IPS-15b (cell line): Measurements from ENCODE around the gene FBXO27.

ENCODE experiments used
- H3K27me3 ChIP-seq: one replicate; pipeline ENCODE4 v1.6.1; 2013; ENCODE audit warnings: low read length; ENCODE audit not compliant: control insufficient read depth, insufficient read depth
- H3K36me3 ChIP-seq: one replicate; pipeline ENCODE4 v1.6.1; 2013; ENCODE audit warnings: low read length; ENCODE audit not compliant: control insufficient read depth, insufficient read depth
- H3K4me1 ChIP-seq: one replicate; pipeline ENCODE4 v1.6.1; 2013; ENCODE audit warnings: mild to moderate bottlenecking, low read length; ENCODE audit not compliant: control insufficient read depth, insufficient read depth
- H3K4me3 ChIP-seq: one replicate; pipeline ENCODE4 v1.5.1; 2013; ENCODE audit warnings: low read depth, low read length
- H3K9ac ChIP-seq: one replicate; pipeline ENCODE4 v1.6.1; 2013; ENCODE audit warnings: low read depth, mild to moderate bottlenecking, low read length
- H3K9me3 ChIP-seq: one replicate; pipeline ENCODE4 v1.6.1; 2013; ENCODE audit warnings: mild to moderate bottlenecking, low read length; ENCODE audit not compliant: control insufficient read depth, insufficient read depth

FBXO27 gene

DNA sequence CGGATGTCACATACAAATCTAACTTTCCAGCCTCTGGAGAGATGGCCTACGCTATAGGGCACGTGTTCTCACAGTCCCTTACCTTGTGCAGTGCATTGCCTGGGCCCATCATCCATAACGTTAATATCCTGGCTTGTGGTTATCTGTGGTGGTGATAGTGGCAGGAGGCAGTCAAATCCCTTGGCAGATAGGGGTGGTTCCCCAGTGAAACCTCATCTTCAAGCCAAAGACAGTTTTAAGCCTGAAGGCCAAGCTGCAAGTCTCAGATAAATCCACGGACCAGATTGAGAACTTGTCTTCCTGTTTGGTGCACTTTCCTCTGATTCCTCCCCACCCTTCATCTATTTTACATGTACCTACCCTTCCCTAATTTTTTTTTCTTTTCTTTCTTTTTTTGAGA is 52.5 kb downstream of the FBXO27 start:
- Histone ChIP-seq H3K36me3 (no peaks in the 10 kb centered on the region), H3K27me3 (no peaks in the 10 kb centered on the region), H3K9ac (no peak overlapping the region), H3K9me3 (no peaks in the 10 kb centered on the region), H3K4me3 (no peak overlapping the region), H3K4me1 (no peaks in the 10 kb centered on the region)

DNA sequence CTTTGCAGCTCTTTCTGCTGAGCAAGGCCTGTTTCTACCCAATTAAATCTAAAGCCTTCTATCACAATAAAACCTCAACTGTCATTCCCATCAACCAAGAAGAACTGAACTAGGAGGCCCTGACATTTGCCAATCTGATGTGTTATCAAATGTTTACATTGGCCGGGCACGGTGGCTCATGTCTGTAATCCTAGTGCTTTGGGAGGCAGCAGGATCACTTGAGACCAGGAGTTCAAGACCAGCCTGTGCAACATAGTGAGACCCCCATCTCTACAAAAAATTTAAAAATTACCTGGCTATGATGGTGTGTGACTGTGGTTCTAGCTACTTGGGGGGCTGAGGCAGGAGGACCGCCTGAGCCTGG is 54.0 kb downstream of the FBXO27 start:
- no peak overlapping the region for H3K9ac ChIP-seq
- no peak overlapping the region for H3K4me3 ChIP-seq
- H3K9me3 ChIP-seq: no peaks in the 10 kb centered on the region
- no peaks in the 10 kb centered on the region for H3K4me1 ChIP-seq
- H3K36me3 ChIP-seq: no peaks in the 10 kb centered on the region
- no peaks in the 10 kb centered on the region for H3K27me3 ChIP-seq

DNA sequence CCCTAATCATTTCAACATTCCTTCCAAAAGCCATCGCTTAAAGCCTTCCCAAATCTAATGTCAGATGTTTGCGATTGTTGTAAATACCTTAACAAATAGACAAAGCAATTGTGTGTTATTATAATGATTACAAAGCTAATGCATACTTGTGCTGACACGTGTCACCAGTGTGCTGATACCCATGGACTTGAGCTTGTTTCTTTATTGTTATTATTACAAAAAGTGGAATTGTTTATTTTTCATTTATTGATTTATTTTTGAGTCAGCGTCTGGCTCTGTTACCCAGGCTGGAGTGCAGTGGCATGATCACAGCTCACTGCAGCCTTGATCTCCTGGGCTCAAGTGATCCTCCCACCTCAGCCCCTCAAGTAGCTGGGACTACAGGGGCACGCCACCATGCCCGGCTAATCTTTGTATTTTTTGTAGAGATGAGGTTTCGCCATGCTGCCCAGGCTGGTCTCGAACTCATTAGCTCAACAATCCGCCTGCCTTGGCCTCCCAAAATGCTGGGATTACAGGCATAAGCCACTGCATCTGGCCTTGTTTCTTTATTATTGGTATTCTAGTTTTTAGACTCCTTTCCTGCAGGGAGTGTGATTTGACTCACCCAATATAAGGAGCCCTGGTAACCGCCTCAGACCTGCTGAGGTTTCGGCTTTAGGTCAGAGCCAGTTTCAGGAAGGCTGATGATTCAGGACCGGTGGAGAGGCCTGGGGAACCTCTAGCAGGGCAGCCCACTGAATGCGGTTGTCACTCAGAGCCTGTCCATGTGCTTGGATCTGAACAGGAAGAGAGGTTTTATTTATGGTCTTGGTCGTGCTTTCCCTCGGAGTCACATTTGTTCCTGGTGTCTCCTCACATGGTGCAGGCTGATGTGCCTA is 54.7 kb downstream of the FBXO27 start:
- Histone ChIP-seq H3K36me3 (no peaks in the 10 kb centered on the region), H3K27me3 (no peaks in the 10 kb centered on the region), H3K4me1 (no peaks in the 10 kb centered on the region), H3K9me3 (no peaks in the 10 kb centered on the region), H3K9ac (no peak overlapping the region), H3K4me3 (no peak overlapping the region)

- Histone ChIP-seq H3K9me3 (no peaks in the 10 kb centered on the region), H3K27me3 (no peaks in the 10 kb centered on the region), H3K36me3 (no peaks in the 10 kb centered on the region), H3K4me1 (no peaks in the 10 kb centered on the region), H3K9ac (peak overlapping the region; percentile 80), H3K4me3 (peak overlapping the region; percentile 74)
These were observed 56.5 kb downstream of the FBXO27 start for GRCh38 chr19:38975861-38976271.

- no peaks in the 10 kb centered on the region for H3K4me1 ChIP-seq
- no peaks in the 10 kb centered on the region for H3K36me3 ChIP-seq
- peak within 1 kb of the TSS; percentile 74 for H3K4me3 ChIP-seq
- H3K27me3 ChIP-seq: no peaks in the 10 kb centered on the region
- H3K9ac ChIP-seq: peak within 1 kb of the TSS; percentile 80
- no peaks in the 10 kb centered on the region for H3K9me3 ChIP-seq
These were observed 57.0 kb downstream of the FBXO27 start, which contains the start of gene FBXO17 for GRCh38 chr19:38975214-38975860. Gene FBXO17 (minus strand): TSS chr19:38975742. CDS start chr19:38950319, 25,423 bp downstream.

DNA sequence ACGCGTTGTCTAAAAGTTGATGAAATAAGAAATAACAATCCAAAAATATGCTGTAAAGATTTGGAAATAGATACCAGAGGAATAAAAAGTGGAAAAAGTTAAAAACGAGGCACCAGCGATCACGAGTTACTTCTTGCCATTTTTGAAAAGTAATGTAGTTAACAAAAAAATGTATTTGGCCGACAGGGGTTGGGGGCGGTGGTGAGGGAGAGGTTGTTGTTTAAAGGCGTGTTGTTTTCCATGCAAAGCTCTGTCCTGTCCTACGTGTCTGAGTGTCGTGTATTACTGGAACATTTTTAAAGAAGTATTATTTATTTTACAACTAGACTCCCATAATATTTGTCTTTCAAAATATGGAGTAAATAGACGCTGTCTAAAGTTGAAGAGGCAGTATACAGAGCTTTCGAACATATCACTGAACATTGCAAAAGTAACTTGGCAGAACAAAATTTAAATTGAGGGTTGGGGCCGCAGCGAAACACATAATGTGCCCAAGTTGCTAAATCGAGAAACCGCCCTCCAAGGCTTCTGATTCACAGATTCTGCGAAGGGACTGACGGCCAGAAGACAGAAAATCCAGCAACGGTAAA is 57.6 kb downstream of the FBXO27 start:
- peak overlapping the region; percentile 62 for H3K9ac ChIP-seq
- peak overlapping the region; percentile 63 for H3K4me3 ChIP-seq
- H3K9me3 ChIP-seq: no peaks in the 10 kb centered on the region
- no peaks in the 10 kb centered on the region for H3K36me3 ChIP-seq
- no peaks in the 10 kb centered on the region for H3K27me3 ChIP-seq
- no peaks in the 10 kb centered on the region for H3K4me1 ChIP-seq
